Measurements from ENCODE around the gene POU6F1.

Gene POU6F1

GRCh38 chr12:51181558-51181957 lies 36.3 kb downstream of the POU6F1 start:
- H3K36me3 ChIP-seq (replicated peaks; ENCODE audit: insufficient read depth, low read length): no peaks in the 10 kb centered on the region
- TF ChIP-seq EZH2 (optimal IDR thresholded peaks at IDR 0.05; ENCODE audit: low read depth, low read length): no peak
- no peak for TF ChIP-seq CTCF (IDR thresholded peaks at IDR 0.05; ENCODE audit: low read length)
- no peak for TF ChIP-seq EZH2phosphoT487 (IDR thresholded peaks at IDR 0.05; ENCODE audit: low read length)

GRCh38 chr12:51177897-51178296 lies 40.0 kb downstream of the POU6F1 start:
- no peaks in the 10 kb centered on the region for H3K4me1 ChIP-seq (ENCODE audit: low read length)
- no peak for DNase-seq
- no peaks in the 10 kb centered on the region for H3K9me3 ChIP-seq (replicated peaks; ENCODE audit: insufficient read depth, low read length)
- no peak overlapping the region for H3K4me3 ChIP-seq (ENCODE audit: low read length)
- H3K27ac ChIP-seq (ENCODE audit: low read length): no peak overlapping the region
- no peak overlapping the region for H2AFZ ChIP-seq (ENCODE audit: low read length)
- no peaks in the 10 kb centered on the region for H3F3A ChIP-seq (ENCODE audit: insufficient read depth, low read length)
- H3K9ac ChIP-seq (ENCODE audit: low read length): no peak overlapping the region
- no peaks in the 10 kb centered on the region for H4K20me1 ChIP-seq (ENCODE audit: insufficient read depth, low read length)
- no peak overlapping the region for H3K4me2 ChIP-seq (ENCODE audit: low read depth, low read length)
- no peaks in the 10 kb centered on the region for H3K36me3 ChIP-seq (replicated peaks; ENCODE audit: insufficient read depth, low read length)
- no peaks in the 10 kb centered on the region for H3K27me3 ChIP-seq (replicated peaks; ENCODE audit: insufficient read depth, low read length)
- H3K9me2 ChIP-seq (replicated peaks; ENCODE audit: insufficient read depth, low read length): no peaks in the 10 kb centered on the region
- TF ChIP-seq EZH2 (optimal IDR thresholded peaks at IDR 0.05; ENCODE audit: low read depth, low read length): no peak
- no peak for TF ChIP-seq CTCF (IDR thresholded peaks at IDR 0.05; ENCODE audit: low read length)
- no peak for TF ChIP-seq EZH2phosphoT487 (IDR thresholded peaks at IDR 0.05; ENCODE audit: low read length)
- H3K79me2 ChIP-seq (ENCODE audit: low read length): no peaks in the 10 kb centered on the region

More at GRCh38 chr12:51181558-51181957, 36.3 kb downstream of the POU6F1 start:
- Histone ChIP-seq H3K4me2 (ENCODE audit: low read depth, low read length) (no peak overlapping the region), H4K20me1 (ENCODE audit: insufficient read depth, low read length) (no peaks in the 10 kb centered on the region), H3K9me3 (replicated peaks; ENCODE audit: insufficient read depth, low read length) (no peaks in the 10 kb centered on the region), H3K79me2 (ENCODE audit: low read length) (no peaks in the 10 kb centered on the region), H3K4me1 (ENCODE audit: low read length) (no peaks in the 10 kb centered on the region), H3K4me3 (ENCODE audit: low read length) (no peak overlapping the region), H3K27me3 (replicated peaks; ENCODE audit: insufficient read depth, low read length) (no peaks in the 10 kb centered on the region), H3K9me2 (replicated peaks; ENCODE audit: insufficient read depth, low read length) (no peaks in the 10 kb centered on the region), H2AFZ (ENCODE audit: low read length) (no peak overlapping the region), H3F3A (ENCODE audit: insufficient read depth, low read length) (no peaks in the 10 kb centered on the region), H3K9ac (ENCODE audit: low read length) (no peak overlapping the region), H3K27ac (ENCODE audit: low read length) (no peak overlapping the region)
- no peak for DNase-seq

- H3K4me1 ChIP-seq (ENCODE audit: low read length): no peaks in the 10 kb centered on the region
- H2AFZ ChIP-seq (ENCODE audit: low read length): no peak overlapping the region
- H3K9ac ChIP-seq (ENCODE audit: low read length): no peak overlapping the region
- no peaks in the 10 kb centered on the region for H3K79me2 ChIP-seq (ENCODE audit: low read length)
- H3F3A ChIP-seq (ENCODE audit: insufficient read depth, low read length): no peaks in the 10 kb centered on the region
- no peaks in the 10 kb centered on the region for H3K9me2 ChIP-seq (replicated peaks; ENCODE audit: insufficient read depth, low read length)
- H3K27ac ChIP-seq (ENCODE audit: low read length): no peak overlapping the region
- H3K4me3 ChIP-seq (ENCODE audit: low read length): no peak overlapping the region
- no peak overlapping the region for H3K4me2 ChIP-seq (ENCODE audit: low read depth, low read length)
- no peaks in the 10 kb centered on the region for H3K9me3 ChIP-seq (replicated peaks; ENCODE audit: insufficient read depth, low read length)
- H4K20me1 ChIP-seq (ENCODE audit: insufficient read depth, low read length): no peaks in the 10 kb centered on the region
- no peaks in the 10 kb centered on the region for H3K36me3 ChIP-seq (replicated peaks; ENCODE audit: insufficient read depth, low read length)
- no peak for DNase-seq
- H3K27me3 ChIP-seq (replicated peaks; ENCODE audit: insufficient read depth, low read length): no peaks in the 10 kb centered on the region
- TF ChIP-seq EZH2phosphoT487 (IDR thresholded peaks at IDR 0.05; ENCODE audit: low read length): no peak
- TF ChIP-seq CTCF (IDR thresholded peaks at IDR 0.05; ENCODE audit: low read length): no peak
- no peak for TF ChIP-seq EZH2 (optimal IDR thresholded peaks at IDR 0.05; ENCODE audit: low read depth, low read length)
Observed at GRCh38 chr12:51174501-51174900, 43.4 kb downstream of the POU6F1 start.

All from MM.1S (cell line).